SK-N-MC (cell line): ENCODE data around the gene IFNAR1.
"Not testable (repeated sequence)": the region's sequence is repeated elsewhere in the genome, so short reads cannot be mapped to it uniquely, and the experiment has no call there.

Experiments used
- DNase-seq: peaks from one replicate; pipeline ENCODE4 v3.0.0-alpha.2; 2011; ENCODE audit warnings: low read depth, low spot score
- H3K27ac ChIP-seq: fragments of 200-600 bp; sonication (generic); 2 replicates; pipeline ENCODE4 v1.5.1; 2016; ENCODE audit warnings: mixed run types
- H3K36me3 ChIP-seq: fragments of 200-600 bp; sonication (generic); 2 replicates; pipeline ENCODE4 v1.6.1; 2017; ENCODE audit warnings: antibody characterized with exemption, low read length, mixed read lengths; ENCODE audit not compliant: insufficient read depth
- H3K4me3 ChIP-seq: fragments of 200-600 bp; sonication (generic); 2 replicates; pipeline ENCODE4 v1.5.1; 2016
- H3K9ac ChIP-seq: fragments of 200-600 bp; sonication (generic); 2 replicates; pipeline ENCODE4 v1.8.0; 2017; ENCODE audit warnings: mixed run types, mixed read lengths; ENCODE audit not compliant: insufficient read length
- H3K9me3 ChIP-seq: fragments of 200-600 bp; sonication (generic); 2 replicates; pipeline ENCODE4 v1.6.1; 2017; ENCODE audit warnings: low read depth, mild to moderate bottlenecking, antibody characterized with exemption, low read length, moderate library complexity, mixed read lengths
- EZH2 ChIP-seq: fragments of 200-600 bp; sonication (generic); IDR thresholded peaks from one replicate; pipeline ENCODE4 v1.6.1; 2017; ENCODE audit warnings: antibody characterized with exemption
- FOXP2 ChIP-seq: optimal IDR thresholded peaks from 2 replicates; pipeline ENCODE3; 2011; ENCODE audit warnings: mild to moderate bottlenecking, moderate library complexity; ENCODE audit not compliant: insufficient read depth; ENCODE audit errors: extremely low read length, control extremely low read depth
- POLR2AphosphoS5 ChIP-seq: IDR thresholded peaks from 2 replicates; pipeline ENCODE4 v1.6.1; 2012; ENCODE audit warnings: mild to moderate bottlenecking, low read depth, low read length, borderline replicate concordance

Gene IFNAR1

GRCh38 chr21:33315946-33316710, 8.6 kb upstream of the IFNAR1 start:
- no peak for DNase-seq
- Histone ChIP-seq H3K4me3 (no peak overlapping the region), H3K9me3 (no peaks in the 10 kb centered on the region), H3K9ac (no peak overlapping the region), H3K27ac (no peak overlapping the region), H3K36me3 (no peaks in the 10 kb centered on the region)
- no peak for TF ChIP-seq FOXP2
- TF ChIP-seq POLR2AphosphoS5: no peak
- no peak for TF ChIP-seq EZH2

GRCh38 chr21:33317145-33317544, 7.6 kb upstream of the IFNAR1 start:
- no peak overlapping the region for H3K9ac ChIP-seq
- H3K4me3 ChIP-seq: no peak overlapping the region
- no peak for DNase-seq
- H3K27ac ChIP-seq: no peak overlapping the region
- TF ChIP-seq EZH2 (no peak), FOXP2 (no peak), POLR2AphosphoS5 (no peak)
- H3K9me3 ChIP-seq: no peaks in the 10 kb centered on the region
- H3K36me3 ChIP-seq: no peaks in the 10 kb centered on the region

- Histone ChIP-seq H3K27ac (no peak overlapping the region), H3K9me3 (no peaks in the 10 kb centered on the region), H3K9ac (no peak overlapping the region)
Measured at GRCh38 chr21:33317786-33318486, 6.8 kb upstream of the IFNAR1 start.

GRCh38 chr21:33321005-33321404, 3.8 kb upstream of the IFNAR1 start:
- H3K36me3 ChIP-seq, H3K27ac ChIP-seq, H3K9ac ChIP-seq, H3K4me3 ChIP-seq, H3K9me3 ChIP-seq, DNase-seq: not testable (repeated sequence)

More at GRCh38 chr21:33317786-33318486, 6.8 kb upstream of the IFNAR1 start:
- DNase-seq: no peak
- TF ChIP-seq EZH2: no peak
- TF ChIP-seq FOXP2: no peak
- TF ChIP-seq POLR2AphosphoS5: no peak
- no peaks in the 10 kb centered on the region for H3K36me3 ChIP-seq
- H3K4me3 ChIP-seq: no peak overlapping the region

GRCh38 chr21:33323610-33324009, 1.2 kb upstream of the IFNAR1 start:
- peak overlapping the region; percentile 79 for H3K4me3 ChIP-seq

GRCh38 chr21:33325222-33326067, 675 bp downstream of the IFNAR1 start:
- Histone ChIP-seq H3K36me3 (peaks cover 24% of the 10 kb centered on the region), H3K9ac (peak overlapping the region; percentile 77), H3K27ac (peak overlapping the region; percentile 33; the same call in 1 of the 2 replicates), H3K9me3 (no peaks in the 10 kb centered on the region), H3K4me3 (peak overlapping the region; percentile 79)
- no peak for TF ChIP-seq FOXP2
- TF ChIP-seq POLR2AphosphoS5: no peak
- no peak for TF ChIP-seq EZH2
- no peak for DNase-seq

More at GRCh38 chr21:33323610-33324009, 1.2 kb upstream of the IFNAR1 start:
- H3K9me3 ChIP-seq, H3K27ac ChIP-seq, H3K9ac ChIP-seq, DNase-seq: not testable (repeated sequence)
- peaks cover 12% of the 10 kb centered on the region; the same call in 1 of the 2 replicates for H3K36me3 ChIP-seq

- peaks cover 3% of the 10 kb centered on the region; the same call in 1 of the 2 replicates for H3K9me3 ChIP-seq
- no peak overlapping the region for H3K4me3 ChIP-seq
- H3K27ac ChIP-seq: no peak overlapping the region
- peaks cover 43% of the 10 kb centered on the region for H3K36me3 ChIP-seq
- TF ChIP-seq POLR2AphosphoS5 (no peak), EZH2 (no peak), FOXP2 (no peak)
- H3K9ac ChIP-seq: no peak overlapping the region
- DNase-seq: no peak
Measured at GRCh38 chr21:33327326-33327725, 2.6 kb downstream of the IFNAR1 start.

GRCh38 chr21:33327792-33328433, 3.1 kb downstream of the IFNAR1 start:
- Histone ChIP-seq H3K27ac (no peak overlapping the region), H3K9me3 (peaks cover 4% of the 10 kb centered on the region; the same call in 1 of the 2 replicates), H3K9ac (no peak overlapping the region), H3K36me3 (peaks cover 44% of the 10 kb centered on the region), H3K4me3 (no peak overlapping the region)
- no peak for TF ChIP-seq FOXP2
- TF ChIP-seq POLR2AphosphoS5: no peak
- no peak for TF ChIP-seq EZH2
- no peak for DNase-seq
